ENCODE measurements around the gene STAT2.
"Not testable (repeated sequence)": the region's sequence is repeated elsewhere in the genome, so short reads cannot be mapped to it uniquely, and the experiment has no call there.

STAT2 gene

GRCh38 chr12:56361487-56362129, 1.7 kb upstream of the STAT2 start:
- no peak for DNase-seq

- no peak for DNase-seq
Measured at GRCh38 chr12:56358836-56359532, 923 bp downstream of the STAT2 start.

- no peak for DNase-seq
Measured at GRCh38 chr12:56351325-56351724, 8.6 kb downstream of the STAT2 start.

GRCh38 chr12:56350662-56351061, 9.2 kb downstream of the STAT2 start:
- no peak for DNase-seq

- no peak for DNase-seq
Measured at GRCh38 chr12:56348776-56349175, 11.1 kb downstream of the STAT2 start.

GRCh38 chr12:56347255-56347654, 12.7 kb downstream of the STAT2 start:
- not testable (repeated sequence) for DNase-seq

- no peak for DNase-seq
Measured at GRCh38 chr12:56346675-56347074, 13.2 kb downstream of the STAT2 start.

- DNase-seq, result not testable (repeated sequence)
Measured at GRCh38 chr12:56342290-56342689, 17.6 kb downstream of the STAT2 start.

GRCh38 chr12:56341616-56342015, 18.3 kb downstream of the STAT2 start:
- no peak for DNase-seq

- DNase-seq, result no peak
Measured at GRCh38 chr12:56339158-56339422, 20.8 kb downstream of the STAT2 start.

GRCh38 chr12:56338308-56339157, 21.4 kb downstream of the STAT2 start, which contains the start of gene IL23A:
Gene IL23A (plus strand): TSS chr12:56338884. CDS start chr12:56339045, 161 bp downstream.
- DNase-seq, result peak; percentile 76

GRCh38 chr12:56337753-56338251, 22.1 kb downstream of the STAT2 start:
- DNase-seq, result no peak

- no peak for DNase-seq
Measured at GRCh38 chr12:56336361-56337167, 23.3 kb downstream of the STAT2 start.

GRCh38 chr12:56335527-56335926, 24.4 kb downstream of the STAT2 start:
- not testable (repeated sequence) for DNase-seq

GRCh38 chr12:56334490-56334793, 25.5 kb downstream of the STAT2 start:
- no peak for DNase-seq

- peak; percentile 87 for DNase-seq
Measured at GRCh38 chr12:56333679-56334489, 26.0 kb downstream of the STAT2 start, which contains the start of gene PAN2. Gene PAN2 (minus strand): TSS chr12:56334000. CDS start chr12:56333094, 906 bp downstream.

GRCh38 chr12:56333197-56333678, 26.7 kb downstream of the STAT2 start:
- no peak for DNase-seq

- no peak for DNase-seq
Measured at GRCh38 chr12:56332512-56333196, 27.3 kb downstream of the STAT2 start.

- no peak for DNase-seq
Measured at GRCh38 chr12:56330936-56331490, 28.9 kb downstream of the STAT2 start.

GRCh38 chr12:56326533-56326932, 33.4 kb downstream of the STAT2 start:
- no peak for DNase-seq

- no peak for DNase-seq
Measured at GRCh38 chr12:56326126-56326525, 33.8 kb downstream of the STAT2 start.

Measured in activated CD4-positive, CD25-positive, alpha-beta regulatory T cell treated with anti-CD3 and anti-CD28 coated beads, Interleukin-2, amount 50 U/mL, for 72 hours (primary cell).